ENCODE measurements around the gene MT1F.

- TF ChIP-seq CTCF (conservative IDR thresholded peaks at IDR 0.05; ENCODE audit: low read length) (no peak), EZH2phosphoT487 (IDR thresholded peaks at IDR 0.05; ENCODE audit: borderline replicate concordance) (no peak)
These were observed 29.0 kb downstream of the MT1F start for GRCh38 chr16:56686758-56687157.

Measured in Loucy (cell line).